Measurements from ENCODE around the gene MED13.
"Not testable (repeated sequence)": the region's sequence is repeated elsewhere in the genome, so short reads cannot be mapped to it uniquely, and the experiment has no call there.

The MED13 gene

DNA sequence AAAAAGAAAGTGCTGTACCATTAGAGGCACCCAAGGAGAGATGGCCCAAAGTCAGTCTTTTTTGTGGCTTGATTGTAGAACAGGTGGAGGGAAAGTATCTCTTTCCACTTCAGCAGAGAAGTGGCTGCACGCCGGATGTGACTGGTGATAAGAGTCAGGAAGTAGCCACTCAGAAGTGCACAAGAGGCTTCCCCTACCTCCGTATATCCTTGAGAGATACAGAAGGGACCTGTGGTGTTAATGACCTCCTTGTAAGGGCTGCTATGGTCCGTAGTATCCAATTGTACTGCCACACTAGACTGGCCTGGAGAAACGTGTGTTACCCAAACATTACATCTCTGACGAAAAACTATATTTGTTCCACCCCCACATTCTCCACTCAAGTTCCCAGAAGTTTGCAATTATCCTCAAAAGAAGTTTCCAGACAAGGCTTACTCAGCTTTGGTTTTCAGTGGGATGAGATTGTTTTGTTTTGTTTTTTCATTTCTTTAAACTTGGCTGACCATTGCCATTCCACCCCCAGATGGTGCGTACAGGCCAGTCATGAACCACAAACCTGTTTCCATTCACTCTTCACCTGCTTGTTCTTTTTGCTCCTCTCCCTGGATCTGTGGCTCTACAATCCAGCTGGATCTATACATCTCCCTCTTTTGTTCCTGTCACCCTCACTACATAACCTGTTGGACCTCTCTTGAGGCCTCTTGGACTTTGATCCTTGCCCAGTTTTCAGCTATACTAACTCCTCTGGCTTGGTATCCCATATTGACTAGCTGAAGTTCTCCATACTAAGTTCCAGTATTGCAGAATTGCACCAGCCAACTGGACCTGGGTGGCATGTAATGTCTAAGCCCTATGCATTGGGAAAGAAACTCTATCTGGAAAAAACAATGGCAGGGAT, 20.7 kb upstream of the MED13 start:
- DNase-seq, result no peak

DNA sequence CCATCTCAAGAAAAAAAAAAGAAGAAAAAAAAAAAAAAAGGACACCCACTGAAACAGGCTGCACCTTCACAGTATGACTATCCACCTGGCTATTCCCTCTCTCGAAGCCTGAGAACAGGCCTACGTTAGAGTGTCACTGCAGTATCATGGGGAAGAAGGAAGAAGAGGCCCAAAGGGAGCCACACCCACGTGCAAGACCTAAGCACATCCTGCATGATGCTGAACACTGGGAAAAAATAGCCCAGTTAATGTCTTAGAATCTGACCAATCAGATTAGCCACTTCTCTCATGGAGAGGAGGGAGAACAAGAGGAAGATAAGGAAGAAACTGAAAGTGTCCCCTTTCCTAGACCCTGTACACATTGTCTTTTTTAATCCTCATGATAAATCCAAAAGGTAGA, 19.5 kb upstream of the MED13 start:
- DNase-seq, result no peak

DNA sequence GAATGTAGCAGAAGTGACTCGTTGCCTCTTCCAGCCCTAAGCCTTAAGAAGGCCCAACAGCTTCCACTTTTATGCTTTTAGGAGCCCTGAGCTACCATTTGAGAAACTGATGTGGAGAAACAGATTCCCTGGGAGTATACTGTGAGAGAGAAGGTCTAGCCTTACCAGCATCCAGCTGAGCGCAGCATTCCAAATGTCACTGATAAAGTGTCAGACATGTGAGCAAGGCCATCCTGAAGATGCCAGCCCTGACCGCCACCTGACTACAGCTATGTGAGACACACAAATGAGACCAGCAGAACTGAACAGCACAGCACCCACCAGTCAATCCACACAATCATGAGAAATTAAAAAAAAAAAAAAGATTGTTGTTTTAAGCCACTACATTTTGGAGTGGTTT, 18.6 kb upstream of the MED13 start:
- no peak for DNase-seq

DNA sequence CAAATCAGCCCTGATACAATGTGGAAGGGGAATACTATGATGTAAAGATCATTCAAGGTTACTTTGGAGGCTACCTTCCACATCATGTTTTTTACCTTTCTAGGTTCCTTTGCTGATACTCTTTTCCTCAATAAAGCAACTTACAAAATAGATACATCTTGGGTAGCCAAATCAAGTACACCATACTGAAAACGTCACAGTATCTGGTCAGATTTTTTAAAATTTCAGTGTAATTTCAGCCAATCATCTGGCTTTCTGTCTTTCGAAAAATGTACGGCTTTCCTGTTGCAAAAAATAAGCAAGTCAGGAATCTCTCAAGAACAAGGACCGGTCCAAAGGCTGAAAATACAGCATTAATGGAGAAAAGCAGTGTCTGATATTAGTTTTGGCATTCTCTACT, 15.6 kb upstream of the MED13 start:
- DNase-seq, result no peak

DNA sequence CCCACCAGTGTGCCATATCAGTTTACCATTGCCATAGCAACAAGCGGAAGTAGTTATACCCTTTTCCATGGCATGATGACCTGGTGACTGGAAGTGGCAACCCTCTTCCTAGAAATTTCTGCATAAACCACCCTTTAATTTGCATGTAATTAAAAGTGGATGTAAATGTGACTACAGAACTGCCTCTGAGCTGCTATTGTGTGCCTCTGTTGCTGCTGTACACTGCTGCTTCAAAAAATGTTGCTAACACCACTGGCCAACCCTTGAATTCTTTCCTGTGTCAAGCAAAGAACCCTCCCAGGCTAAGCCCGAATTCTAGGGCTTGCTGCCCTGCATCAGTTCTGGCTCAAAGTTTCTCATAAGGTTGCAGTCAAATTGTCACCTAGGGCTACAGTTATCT, 12.9 kb upstream of the MED13 start:
- DNase-seq, result no peak

DNA sequence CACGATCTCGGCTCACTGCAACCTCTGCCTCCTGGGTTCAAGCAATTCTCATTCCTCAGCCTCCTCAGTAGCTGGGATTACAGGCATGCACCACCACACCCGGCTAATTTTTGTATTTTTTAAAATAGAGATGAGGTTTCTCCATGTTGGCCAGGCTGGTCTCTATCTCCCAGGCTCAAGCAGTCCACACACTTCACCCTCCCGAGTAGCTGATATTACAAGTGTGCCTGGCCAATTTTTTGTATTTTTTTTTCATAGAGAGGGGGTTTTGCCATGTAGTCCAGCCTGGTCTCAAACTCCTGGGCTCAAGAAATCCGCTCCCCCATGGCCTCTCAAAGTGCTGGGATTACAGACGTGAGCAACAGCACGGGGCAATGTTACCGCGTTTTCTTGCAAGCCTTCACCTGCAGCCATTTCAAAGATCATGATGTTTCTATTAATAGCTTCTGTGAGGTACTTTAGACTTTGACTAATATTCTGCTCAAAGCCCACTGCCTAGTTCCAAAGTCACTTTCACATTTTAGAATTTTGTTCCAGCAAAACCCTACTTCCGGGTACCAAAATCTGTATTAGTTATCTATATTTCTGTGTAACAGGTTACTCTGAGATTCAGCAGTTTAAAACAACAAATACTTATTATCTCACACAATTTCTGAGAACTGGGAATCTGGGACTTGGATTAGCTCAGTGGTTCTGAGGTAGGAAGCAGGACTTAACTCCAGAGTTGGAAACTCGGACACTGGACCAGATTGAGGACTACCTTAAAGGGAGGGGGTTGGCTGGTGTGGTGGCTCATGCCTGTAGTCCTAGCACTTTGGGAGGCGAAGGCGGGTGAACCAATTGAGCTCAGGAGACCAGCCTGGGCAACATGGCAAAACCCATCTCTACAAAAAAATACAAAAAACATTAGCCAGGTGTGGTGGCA, 12.0 kb upstream of the MED13 start:
- DNase-seq, result no peak

DNA sequence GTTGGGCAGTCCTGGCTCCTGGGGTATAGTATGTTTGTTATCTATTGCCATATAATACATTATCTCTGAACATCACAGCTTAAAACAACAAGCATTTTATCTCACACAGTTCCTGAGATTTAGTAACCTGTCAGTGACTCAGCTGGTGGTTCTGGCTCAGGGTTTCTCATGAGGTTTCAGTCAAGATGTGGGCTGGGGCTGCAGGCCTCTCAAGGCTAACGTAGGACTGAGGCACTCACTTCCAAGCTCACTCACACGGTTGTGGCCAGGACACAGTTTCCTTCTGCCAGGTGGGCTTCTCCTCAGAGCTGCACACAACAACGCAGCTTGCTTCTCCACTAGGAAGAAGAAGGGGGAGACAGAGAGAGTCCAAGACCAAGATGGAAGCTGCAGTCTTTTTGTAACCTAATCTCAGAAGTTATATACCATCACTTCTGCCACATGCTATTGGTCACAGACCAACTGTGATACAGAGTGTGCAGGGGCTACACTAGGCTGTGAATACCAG, 10.3 kb upstream of the MED13 start:
- no peak for DNase-seq

DNA sequence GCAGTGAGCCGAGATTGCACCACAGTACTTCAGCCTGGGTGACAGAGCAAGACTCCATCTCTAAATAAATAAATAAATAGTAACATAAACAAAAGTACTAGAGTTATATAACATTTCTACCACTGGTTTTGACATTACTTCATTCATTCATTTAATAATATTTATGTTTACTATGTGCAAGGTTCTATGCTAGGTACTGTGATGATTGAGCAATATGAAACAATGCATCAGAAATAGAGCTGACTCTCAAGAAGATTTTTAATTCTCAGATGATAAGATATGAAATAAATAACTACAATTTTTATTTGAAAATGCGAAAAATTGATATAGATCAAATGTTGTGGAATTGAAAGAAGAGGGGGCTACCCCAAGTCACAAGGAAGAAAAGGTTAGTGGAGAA, 8.9 kb upstream of the MED13 start:
- DNase-seq, result no peak

DNA sequence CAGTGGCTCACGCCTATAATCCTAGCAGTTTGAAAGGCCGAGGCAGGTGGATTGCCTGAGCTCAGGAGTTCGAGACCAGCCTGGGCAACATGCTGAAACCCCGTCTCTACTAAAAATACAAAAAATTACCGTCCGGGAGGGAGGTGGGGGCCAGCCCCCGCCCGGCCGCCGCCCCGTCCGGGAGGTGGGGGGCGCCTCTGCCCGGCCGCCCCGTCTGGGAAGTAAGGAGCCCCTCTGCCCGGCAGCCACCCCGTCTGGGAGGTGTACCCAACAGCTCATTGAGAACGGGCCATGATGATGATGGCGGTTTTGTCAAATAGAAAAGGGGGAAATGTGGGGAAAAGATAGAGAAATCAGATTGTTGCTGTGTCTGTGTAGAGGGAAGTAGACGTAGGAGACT, 7.8 kb upstream of the MED13 start:
- DNase-seq, result not testable (repeated sequence)

DNA sequence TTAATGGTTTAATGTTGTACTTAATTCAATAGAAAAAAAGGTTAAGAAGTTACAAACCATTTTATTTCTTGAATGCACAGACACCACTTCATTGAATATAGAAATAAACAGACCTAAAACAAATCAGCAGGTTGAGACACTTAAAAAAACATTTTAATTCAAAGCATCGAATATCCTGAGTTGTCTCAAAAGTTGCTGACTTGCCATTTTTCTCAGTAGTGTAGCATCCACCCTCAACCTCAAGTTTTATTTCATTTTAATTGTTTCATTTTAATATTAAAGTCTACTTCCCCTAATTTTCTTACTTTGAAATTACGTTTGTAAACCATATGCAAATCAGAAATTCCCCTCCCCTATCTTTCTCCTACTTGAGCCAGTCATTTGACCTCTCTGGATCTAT, 5.8 kb upstream of the MED13 start:
- no peak for DNase-seq

DNA sequence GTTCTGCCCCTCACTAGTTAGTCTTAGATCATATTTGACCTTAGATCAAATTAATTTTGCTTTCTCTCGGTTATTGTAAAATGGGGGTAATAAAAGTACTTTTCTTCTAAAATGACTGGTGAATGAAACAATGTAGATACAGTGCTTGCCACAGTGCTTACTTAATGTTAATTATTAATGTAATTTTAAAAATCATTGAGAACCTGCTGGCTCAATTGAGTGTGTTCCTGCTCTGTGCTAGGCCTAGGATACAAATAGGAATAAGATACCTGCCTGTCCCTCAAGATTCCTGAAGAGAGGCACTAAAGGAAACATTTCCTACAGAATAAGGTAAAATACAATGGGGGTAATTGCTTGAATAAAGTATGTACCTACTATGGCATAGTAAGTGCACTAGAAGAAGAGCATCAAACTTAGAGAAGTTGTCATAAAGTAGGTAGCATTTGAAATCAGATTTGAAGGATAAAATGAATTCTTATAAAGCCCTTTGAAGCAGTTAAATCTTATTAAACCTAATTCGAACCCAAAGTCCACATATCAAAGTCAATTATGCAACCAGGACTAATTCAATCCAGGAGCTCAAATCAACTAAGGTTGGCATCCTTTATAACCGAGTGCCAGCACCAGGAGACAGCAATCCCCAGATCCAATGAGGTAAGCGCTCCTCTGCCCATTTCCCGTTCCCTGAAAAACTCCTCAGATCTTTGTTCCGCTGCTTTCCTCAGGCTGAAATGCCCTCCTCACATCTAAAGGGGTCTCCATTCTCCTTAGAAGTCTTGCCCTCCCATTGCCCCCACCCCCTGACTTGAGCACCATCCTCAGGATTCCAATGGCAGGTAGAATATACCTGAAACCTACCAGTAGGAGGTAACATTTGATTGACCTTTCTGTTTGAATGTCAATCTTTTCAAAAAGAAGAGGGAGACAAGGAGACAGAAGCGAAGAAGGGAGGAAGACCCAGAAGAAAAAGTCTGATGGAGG, 2.4 kb upstream of the MED13 start:
- DNase-seq, result no peak

DNA sequence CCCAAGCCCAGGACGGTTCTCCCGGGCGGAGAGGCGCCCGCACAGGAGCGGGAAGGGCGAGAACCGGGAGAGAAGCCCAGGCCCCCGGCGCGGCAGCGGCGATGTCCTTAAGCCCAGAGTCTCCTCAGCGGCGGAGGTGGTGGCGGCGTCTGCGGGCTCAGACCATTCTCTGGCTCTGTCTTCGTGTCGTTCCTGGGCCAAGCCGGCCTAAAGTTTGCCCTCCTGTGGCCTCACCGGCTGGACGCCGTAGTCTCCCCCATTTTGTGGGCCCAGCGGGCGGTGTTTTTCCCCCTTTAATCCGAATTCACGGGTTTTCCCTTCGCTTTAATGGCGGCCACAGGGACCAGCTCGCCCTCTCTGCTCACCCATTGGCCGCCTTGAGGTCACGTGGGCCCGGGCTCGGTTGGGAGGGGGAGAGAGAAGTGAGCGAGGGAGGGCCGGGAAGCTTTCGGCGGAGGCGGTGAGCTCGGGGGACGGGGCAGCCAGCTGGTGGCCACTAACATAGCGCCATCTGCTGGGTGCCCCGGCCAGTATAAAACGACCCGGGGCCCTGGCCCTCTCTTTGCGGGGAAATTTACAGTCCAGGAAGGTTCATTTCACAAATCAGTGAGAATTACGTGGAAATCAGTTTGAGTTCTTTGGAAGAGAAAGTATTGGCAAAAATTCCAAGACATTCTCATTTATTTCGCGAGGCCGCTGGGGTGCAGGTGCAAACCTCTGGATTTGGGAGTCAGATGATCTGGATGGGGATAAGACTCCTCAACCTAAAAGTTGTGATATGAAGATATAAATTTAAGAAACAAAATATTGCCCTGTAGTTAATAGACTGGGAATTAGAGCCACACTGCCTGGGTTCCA, 762 bp upstream of the MED13 start:
- DNase-seq, result peak; percentile 85

DNA sequence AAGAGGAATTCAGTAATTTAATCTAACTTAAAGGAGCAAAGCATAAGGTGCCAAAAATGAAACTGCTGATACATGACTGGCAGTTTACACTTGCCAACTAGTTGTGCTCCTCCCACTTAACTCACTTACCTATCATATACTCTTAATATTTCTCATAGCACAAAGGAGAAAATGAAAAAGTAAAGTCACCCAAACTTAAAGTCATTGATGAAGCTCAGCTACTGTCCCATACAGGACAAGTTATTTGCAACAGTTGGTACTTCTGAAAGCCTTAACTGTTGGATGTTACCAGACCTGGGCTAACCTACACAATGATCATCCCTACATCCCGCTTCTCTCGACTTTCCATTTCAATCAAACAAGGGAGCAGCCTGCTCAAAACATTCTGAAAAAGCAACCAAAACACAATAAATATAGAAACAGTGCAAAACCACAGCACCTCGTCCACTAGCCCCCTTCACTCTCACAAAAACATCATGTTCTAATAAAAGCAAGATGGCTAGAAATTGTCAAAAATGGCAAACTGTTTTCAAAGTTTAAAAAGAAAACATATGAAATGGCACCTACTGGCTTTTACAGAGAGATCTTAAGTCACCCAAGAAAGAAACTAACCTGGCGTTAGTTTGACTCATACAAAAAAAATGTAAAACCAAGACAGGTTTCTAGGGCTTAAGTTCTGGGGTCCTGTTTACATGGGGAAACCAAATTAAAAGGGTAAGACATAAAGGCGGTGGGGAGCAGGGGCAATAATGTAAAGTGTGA, 868 bp downstream of the MED13 start:
- DNase-seq, result no peak

DNA sequence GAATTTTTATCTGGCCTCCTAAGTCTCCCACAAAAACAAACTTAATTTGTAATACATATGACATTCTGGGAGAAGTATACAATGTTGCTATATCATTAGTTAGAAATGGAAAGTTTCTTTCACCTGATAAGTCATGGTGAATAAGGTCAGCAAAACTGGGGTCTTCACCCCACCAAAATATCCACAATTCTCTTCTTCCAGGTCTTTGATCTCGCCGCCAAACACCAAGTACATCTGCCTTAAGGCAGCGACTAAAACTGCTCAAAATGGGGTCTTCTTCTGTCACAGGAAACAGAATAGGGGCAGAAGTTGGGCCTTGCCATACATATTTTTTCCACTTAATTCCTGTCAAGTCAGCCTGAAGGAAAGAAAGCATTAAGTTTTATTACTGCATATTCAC, 2.1 kb downstream of the MED13 start:
- DNase-seq, result no peak

DNA sequence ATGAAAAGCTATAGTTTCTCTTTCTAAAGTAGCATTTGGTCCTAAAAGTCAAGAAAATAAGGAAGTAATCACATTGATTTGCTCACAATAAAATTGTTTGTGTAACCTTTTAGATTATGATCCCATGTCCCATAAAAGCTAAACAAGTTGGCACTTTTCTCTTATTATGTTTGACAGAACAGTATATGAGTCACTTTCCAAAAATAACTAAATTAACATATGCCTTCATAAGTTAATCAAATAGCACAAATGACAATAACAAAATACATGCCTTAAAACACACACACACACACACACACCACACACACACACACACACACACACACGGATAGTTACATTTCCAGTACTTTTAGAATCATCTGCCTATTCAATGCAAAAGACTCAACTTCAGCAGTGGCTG, 2.8 kb downstream of the MED13 start:
- DNase-seq, result no peak

DNA sequence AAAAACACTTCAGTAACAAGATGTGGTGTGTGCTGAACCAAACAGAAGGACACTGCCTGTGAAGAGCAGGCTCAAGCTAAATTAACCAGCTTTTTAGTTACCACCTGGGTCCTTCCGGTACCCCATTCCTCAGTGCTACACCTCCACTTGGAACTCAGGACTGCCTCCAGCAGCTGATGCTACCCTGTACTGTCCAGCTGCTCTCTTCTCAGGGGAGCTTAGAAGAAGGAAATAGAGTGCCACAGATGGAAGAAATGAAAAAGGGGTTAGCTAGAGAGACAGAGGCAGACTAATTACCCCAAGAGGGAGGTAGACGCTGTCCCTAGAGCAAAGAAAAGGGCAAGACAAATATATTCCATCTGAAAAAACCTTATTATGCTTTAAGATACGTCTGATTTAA, 5.7 kb downstream of the MED13 start:
- DNase-seq, result no peak

DNA sequence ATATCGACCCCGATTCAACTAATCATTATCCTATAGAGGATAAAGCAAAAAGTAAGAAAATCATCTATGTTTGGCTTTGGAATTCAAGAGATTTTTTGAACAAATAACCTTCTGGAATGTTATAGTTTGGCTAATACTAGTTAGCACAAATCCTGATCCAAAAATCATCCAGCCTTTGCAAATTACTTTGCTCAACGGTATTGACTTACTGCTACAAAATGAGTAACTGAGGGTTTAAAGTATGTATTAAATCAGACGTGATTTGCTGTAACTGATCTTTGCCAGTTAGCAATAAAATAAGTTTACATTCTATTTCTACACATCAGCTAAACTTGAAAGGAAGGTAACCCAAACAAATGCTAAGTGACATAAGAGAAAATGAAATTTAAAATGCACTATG, 6.5 kb downstream of the MED13 start:
- DNase-seq, result no peak

DNA sequence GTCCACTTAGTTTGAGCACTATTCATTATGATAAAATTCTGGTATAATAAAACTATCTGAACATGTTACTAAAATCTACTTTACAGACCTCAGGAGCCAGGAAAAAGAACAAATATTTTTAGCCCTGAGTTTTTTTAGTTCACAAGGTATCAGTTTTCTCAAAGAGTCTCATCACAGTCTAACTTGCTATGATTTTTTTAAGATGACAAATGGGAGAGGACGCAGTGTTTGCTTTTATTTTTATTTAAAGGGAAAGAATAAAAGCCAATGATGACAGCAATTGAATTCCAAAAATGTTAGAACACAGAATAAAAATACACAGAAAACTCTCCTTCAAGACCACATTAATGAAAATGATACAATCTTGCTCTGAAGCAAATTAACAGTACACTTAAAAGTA, 7.4 kb downstream of the MED13 start:
- DNase-seq, result no peak

DNA sequence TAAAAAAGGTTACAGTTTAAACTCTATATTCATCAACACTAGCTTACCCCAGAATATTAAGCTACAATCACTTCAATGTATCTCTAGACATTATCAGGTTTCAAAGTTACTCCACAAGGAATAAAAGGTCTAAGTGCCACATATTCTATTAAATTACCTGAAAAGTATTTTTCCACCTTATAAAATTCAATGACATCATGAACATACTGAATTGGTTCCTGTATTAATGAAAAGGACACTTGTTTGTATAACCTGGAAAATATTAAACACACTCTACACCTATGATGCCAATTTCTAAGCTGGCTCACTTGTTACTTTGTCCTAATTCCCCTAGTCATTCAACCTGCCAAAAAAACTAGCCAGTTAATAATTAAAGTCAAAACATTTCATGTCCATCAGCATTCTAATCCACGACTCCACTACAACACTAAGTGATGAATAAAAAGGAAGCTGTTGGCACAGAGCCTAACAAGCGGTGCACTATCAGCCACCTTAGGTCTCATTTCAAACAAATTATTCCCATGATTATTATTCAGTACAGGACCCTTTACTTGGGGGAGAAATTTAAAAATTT, 12.2 kb downstream of the MED13 start:
- DNase-seq, result no peak

DNA sequence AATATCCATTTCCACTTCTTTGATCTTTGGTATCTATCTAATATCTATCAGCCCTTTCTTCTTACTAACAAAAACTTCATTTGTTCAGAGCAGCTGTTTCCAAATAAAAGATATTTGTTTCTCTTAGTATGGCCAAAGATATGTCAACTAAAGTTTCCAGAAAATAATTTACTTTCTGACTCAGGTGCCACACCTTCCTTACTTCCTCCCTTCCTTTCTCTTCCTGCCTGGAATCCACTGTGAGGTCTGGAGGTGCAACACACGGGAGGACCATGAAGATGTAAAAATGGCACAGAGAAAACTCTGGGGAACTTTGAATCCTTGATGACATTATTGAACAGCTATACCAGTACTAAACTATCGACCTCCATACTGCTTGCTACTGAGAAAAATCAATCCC, 14.0 kb downstream of the MED13 start:
- no peak for DNase-seq

All from NCI-H446 treated with DMSO at 0.1 percent for 48 hours (cell line).